Urothelium cell line (cell line): ENCODE data around the gene HDAC1.

Source experiments
- DNase-seq: peaks from one replicate; pipeline ENCODE4 v3.0.0; 2011; ENCODE audit warnings: low spot score, mixed read lengths
- FAIRE-seq: peaks from 2 replicates; lab custom pipeline; 2011; peaks lifted over from hg19 to GRCh38; lab: Jason Lieb, UNC

Gene HDAC1

DNA sequence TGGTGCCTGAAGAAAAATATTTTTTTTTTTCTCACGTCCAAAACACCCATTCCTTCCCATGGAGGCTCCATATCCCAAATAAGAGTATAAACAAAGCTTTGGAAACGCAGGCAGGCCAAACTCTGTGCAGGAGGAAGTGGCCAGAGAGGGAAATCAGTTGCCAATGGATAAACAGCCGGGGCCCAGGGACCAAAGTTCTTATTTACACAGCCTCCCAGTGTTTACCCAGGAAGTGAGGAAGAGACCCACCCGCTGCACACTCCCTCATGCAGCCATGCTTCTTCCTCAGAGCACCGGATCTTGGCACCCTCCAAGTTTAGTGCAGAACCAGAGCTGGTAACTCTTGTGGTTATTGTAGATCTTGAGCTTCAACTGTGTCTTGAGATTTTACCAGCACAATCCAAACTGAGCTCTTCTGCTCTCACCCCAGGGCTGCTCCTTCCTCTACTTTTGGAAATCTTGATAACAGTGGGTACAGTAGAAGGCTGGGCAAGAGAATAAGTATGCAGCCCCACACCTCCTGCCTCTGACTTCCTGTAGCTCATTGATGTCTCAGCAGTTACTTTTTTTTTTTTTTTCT is 29.9 kb downstream of the HDAC1 start:
- no peak for DNase-seq
- no peak for FAIRE-seq

DNA sequence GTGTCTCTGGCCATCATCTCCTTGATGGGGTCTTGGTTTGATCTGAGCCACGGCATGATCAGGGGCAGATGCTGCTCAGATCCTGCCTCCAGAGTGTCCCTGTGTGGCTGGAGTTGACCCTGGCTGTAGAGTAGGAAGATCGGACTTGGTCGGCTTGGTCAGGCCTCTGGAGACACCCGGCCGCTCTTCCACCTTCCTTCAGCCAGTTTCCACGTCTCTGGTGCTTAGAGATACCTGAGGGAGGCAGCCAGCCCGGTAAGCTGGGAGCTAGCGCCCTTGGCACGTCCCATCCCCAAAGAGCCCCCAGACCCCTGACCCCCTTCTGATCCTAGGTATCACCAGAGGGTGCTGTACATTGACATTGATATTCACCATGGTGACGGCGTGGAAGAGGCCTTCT is 35.3 kb downstream of the HDAC1 start:
- DNase-seq = no peak
- no peak for FAIRE-seq

GRCh38 chr1:32329931-32330466 is 38.1 kb downstream of the HDAC1 start:
- DNase-seq = no peak
- no peak for FAIRE-seq

DNA sequence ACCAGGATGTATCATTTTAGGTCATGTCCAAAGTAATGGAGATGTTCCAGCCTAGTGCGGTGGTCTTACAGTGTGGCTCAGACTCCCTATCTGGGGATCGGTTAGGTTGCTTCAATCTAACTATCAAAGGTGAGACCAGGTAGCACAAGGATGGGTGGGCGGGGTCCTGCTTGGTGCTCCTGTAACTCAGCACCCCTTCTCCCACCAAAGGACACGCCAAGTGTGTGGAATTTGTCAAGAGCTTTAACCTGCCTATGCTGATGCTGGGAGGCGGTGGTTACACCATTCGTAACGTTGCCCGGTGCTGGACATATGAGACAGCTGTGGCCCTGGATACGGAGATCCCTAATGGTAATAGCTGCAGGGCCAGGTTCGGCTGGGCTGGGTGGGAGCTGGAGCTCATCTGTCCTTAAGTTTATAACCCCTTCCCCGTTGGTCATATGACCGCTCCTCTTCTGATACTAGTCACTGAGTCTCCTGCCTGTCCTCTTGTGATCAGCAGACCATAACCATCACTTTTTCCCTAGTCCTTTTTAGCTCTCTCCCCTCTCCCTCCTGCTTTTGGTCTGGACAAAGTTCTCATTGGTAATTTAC is 38.8 kb downstream of the HDAC1 start:
- FAIRE-seq = no peak
- DNase-seq = no peak

- DNase-seq = no peak
- no peak for FAIRE-seq
Observed at GRCh38 chr1:32331549-32331948, 39.7 kb downstream of the HDAC1 start.

- FAIRE-seq (no peak), DNase-seq (no peak)
Observed at GRCh38 chr1:32332290-32333079, 40.6 kb downstream of the HDAC1 start.

DNA sequence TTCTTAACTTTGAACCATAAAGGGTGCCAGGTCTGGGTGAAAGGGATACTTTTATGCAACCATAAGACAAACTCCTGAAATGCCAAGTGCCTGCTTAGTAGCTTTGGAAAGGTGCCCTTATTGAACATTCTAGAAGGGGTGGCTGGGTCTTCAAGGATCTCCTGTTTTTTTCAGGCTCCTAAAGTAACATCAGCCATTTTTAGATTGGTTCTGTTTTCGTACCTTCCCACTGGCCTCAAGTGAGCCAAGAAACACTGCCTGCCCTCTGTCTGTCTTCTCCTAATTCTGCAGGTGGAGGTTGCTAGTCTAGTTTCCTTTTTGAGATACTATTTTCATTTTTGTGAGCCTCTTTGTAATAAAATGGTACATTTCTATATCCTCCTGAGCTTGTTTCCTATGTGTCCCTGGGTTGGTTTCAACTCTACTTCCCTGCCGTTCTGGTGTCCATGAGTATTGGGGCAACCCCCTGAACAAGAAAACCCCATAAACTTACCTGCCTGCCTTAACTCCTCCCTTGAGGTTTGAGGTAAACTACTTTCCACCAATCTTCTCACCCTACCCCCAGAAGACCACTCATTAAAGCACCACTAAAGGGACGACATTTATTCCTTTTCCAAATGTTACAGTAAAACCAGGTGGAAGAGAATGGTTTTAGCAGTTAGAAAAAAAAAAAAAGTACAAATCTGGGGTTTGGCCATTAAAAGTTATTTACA is 41.5 kb downstream of the HDAC1 start:
- no peak for FAIRE-seq
- DNase-seq = no peak

- DNase-seq (no peak), FAIRE-seq (no peak)
Observed at GRCh38 chr1:32334274-32334861, 42.5 kb downstream of the HDAC1 start.

- FAIRE-seq = no peak
Observed at GRCh38 chr1:32334864-32335534, 43.1 kb downstream of the HDAC1 start.

GRCh38 chr1:32335535-32335789 is 43.6 kb downstream of the HDAC1 start:
- FAIRE-seq (no peak), DNase-seq (no peak)

More at GRCh38 chr1:32334864-32335534, 43.1 kb downstream of the HDAC1 start:
- peak; percentile 75 for DNase-seq

DNA sequence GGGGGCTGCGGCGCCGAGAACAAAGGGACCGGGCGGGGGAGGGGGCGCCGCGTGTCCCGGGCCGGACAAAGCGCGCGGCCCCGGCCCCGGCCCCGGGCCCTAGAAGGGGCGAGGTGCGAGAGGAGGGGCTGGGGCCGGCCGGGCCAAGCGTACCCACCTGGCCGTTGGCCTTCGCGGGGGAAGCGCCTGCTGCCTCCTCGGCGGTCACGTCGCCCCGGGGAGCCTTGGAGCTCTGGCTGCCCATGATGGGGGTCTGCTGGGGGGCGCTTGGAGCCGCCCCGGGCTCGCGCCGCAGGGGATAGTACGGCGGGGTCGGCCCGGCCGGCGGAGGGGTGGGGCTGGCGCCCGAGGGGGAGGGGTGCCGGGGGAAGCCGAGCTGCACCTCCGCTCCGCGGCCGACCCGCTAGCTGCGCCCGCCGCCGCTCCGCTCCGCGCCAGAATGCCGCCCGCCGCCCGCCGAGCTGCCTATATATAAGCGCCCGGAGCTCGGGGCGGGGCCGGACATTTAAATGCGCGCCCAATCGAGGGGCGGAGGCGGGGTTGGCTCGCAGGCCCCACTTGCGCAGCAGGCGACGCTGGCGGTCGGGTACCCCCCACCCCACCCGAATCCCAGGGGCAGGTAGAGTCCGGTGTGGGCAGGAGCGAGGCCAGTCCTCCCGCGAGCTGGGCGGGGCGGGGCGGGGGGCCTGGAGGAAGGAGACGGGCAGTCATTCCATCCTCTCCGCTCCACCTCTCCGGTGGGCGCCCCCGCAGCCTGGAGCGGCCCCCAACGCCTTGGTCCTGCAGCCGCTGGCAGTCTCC is 44.1 kb downstream of the HDAC1 start, which contains the start of gene MARCKSL1:
Gene MARCKSL1, minus strand, starts transcription at position 444 of the 801 bp plus-strand sequence. Its CDS starts 200 bp downstream, at position 244.
- DNase-seq = peak; percentile 85
- peak; percentile 23 for FAIRE-seq

DNA sequence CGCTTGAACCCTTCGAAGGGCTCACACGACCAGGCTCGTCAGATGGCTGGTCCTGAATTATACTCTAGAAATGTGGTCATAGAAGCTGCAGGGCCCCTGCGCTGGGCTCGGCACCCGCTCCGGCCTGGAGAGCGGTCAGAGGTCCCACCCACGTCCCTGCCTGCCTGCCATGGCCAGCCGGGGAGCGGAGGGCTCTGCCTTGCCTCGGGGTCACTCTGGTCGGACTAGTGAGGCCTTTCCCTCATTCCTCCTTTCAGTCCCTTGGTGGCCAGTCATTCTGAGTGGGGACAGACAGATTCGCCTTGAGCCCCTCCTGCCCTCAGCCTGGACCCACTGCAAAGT is 44.7 kb downstream of the HDAC1 start:
- no peak for FAIRE-seq
- DNase-seq = no peak

DNA sequence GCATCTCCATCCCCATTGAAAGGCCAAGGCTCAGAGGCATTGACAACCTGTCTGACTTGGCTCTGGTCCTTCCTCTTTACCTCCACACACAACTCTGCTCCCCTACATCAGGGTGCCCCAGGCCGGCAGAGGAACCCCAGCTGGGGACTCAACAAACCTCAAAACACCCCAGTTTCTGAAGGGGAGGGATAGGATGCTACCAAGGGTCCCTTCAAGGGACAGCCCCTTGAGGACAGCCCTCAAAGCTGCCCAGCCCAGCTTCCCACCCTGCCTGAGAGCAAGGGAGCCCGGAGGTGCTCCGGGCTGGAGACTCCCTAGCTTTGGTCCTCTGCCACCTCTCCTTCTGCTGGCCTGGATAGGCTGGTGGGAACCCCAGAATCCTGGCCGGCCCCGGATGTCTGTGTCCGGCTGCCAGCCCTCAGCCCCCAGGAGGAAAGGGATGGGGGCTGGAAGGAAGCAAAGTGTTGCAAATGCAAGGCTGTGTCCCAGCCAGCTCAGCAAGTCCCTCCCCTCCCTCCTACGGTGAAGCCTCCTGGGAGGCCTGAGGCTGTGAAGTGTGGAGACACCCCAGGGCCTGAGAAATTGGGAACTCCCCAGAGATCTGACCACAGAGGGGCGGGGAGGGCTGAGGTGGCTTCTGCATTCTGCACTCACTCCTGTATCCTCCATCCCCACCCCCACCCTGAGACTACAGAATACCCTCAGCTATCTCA is 45.2 kb downstream of the HDAC1 start:
- DNase-seq (peak; percentile 46), FAIRE-seq (no peak)

- DNase-seq (peak; percentile 87), FAIRE-seq (peak; percentile 97)
Observed at GRCh38 chr1:32337855-32338636, 46.2 kb downstream of the HDAC1 start.

DNA sequence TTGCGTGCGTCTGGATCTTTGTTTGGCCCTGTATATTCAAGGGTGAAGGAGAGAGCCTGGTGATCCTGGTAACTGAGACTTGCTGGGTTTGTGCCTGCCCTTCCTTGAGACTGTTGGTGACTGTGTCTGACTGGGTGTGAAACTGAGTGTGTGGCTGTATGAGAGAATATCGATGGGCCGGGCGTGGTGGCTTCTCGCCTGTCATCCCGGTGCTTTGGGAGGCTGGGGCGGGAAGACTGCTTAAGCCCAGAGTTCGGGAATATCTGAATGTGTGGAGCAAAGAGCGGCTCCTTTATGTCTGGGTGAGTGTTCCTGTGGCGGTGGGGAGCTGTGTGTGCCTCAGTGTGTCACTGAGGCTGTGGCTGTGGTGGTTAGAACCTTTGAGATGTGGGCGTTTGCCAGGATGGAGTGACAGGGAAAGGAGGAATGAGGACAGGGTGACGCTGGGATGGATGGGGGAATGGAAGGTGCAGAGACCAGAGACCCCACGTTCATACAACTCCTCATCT is 46.8 kb downstream of the HDAC1 start:
- FAIRE-seq (no peak), DNase-seq (no peak)

DNA sequence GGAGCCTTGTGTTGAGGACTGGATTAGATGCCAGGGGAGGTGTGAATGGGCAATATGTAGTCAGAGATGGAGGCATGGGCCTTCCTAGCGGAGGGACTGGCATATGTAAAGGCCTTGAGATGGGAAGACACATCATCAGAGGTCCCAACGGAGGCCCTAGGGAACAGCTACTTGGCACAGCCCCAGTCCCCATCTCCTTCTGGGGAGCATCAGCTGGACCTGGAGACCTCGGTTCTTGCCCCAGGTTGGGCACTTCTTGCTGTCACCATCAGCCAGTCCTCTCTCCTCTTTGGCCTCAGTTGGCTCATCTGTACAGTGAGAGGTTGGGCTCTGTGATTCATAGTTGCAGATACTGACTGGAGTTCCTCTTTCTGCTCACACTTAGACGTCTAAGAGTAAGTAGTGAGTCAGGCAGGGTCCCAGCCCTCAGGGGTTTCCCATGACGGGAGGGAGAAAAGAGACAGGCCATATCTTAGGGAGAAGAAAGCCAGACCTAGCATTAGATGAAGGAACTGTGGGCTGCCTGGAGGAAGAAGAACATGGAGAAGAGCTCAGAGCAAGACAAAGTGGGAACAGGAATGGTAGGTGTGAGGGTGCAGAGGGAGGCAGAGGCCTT is 47.6 kb downstream of the HDAC1 start:
- FAIRE-seq (no peak), DNase-seq (no peak)

DNA sequence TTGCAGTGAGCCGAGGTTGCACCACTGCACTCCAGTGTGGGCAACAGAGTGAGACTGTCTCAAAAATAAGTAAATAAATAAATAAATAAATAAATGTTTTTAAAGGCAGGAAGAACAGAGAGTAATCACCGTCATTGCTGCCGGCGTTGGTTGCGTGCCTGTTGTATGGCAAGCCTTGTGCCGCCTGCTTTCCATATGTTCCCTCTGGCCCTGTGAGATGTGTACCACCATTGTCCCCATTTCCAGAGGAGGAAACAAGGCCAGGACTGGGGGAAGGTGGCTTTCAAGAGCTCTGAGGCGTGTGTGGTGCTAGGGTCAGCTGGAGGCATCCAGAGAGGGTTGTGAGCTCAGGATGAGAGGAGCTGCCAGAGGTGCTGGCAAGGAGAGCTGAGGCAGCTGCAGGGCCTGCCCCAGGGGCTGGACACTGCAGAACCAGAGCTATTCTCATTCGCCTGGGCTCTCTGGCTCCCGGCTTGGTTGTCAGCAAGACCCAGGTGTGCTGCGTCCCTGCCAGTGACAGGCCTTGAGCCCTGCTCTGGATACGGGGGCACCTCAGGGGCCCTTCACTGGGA is 49.4 kb downstream of the HDAC1 start:
- FAIRE-seq (no peak), DNase-seq (no peak)
